Peyer's patch (tissue), 4 donors: ENCODE measurements around the gene KBTBD7. TPM values are rescaled to one million over a fixed set of nuclear protein-coding genes. Genes with fewer than 3 reads are reported as not detected.

ENCODE experiments used
- DNase-seq, 3 donors: peaks; one replicate each; pipeline ENCODE4 v3.0.0-alpha.2; 2017 to 2019
- H3K27ac ChIP-seq, 4 donors: fragments of 200-600 bp; sonication (generic); one replicate each; pipeline ENCODE4 v1.5.1; 2016 to 2019
- H3K27me3 ChIP-seq, 2 donors: fragments of 200-600 bp; sonication (generic); one replicate each; pipeline ENCODE4 v1.5.1; 2019
- H3K36me3 ChIP-seq, 3 donors: fragments of 200-600 bp; sonication (generic); one replicate each; pipeline ENCODE4 v1.5.1; 2016 to 2019
- H3K4me1 ChIP-seq, 4 donors: fragments of 200-600 bp; sonication (generic); one replicate each; pipeline ENCODE4 v1.5.1; 2016 to 2019
- H3K4me3 ChIP-seq, 4 donors: fragments of 200-600 bp; sonication (generic); 1 replicate in 3 of 4; 2 replicates in 1 of 4; pipeline ENCODE4 v1.5.1; 2016 to 2019; ENCODE audit warnings: mild to moderate bottlenecking in 1 of 4
- H3K9me3 ChIP-seq, 4 donors: fragments of 200-600 bp; sonication (generic); one replicate each; pipeline ENCODE4 v1.5.1; 2016 to 2019; ENCODE audit warnings: mild to moderate bottlenecking in 1 of 4
- CTCF ChIP-seq, 6 experiments: fragments of 450-650 bp in 4 of 6; fragments of 200-600 bp in 2 of 6; sonication (generic) in 1 of 6; IDR thresholded peaks; one replicate each; pipeline ENCODE4 v1.5.1; 2017 to 2019; ENCODE audit warnings: antibody characterized with exemption in 6 of 6, mild to moderate bottlenecking in 3 of 6, moderate library complexity in 1 of 6
- POLR2A ChIP-seq, 2 donors: fragments of 450-650 bp; IDR thresholded peaks; one replicate each; pipeline ENCODE4 v1.5.1; 2017; ENCODE audit warnings: antibody characterized with exemption in 2 of 2, mild to moderate bottlenecking in 2 of 2, moderate library complexity in 2 of 2
- total RNA-seq, 4 donors: library from RNA; depleted of rRNA; stranded (reverse); fragments of >200 nt; gene quantifications; one replicate each; pipeline ENCODE4 v1.1.0, GENCODE V29; 2016

Gene KBTBD7
- total RNA-seq, 4 donors from 2014 or later: 3.3 to 6.7 (median 5.8) TPM

- Histone ChIP-seq H3K27me3 (no peaks in the 10 kb centered on the region), H3K27ac (no peak overlapping the region), H3K9me3 (no peaks in the 10 kb centered on the region), H3K4me3 (no peak overlapping the region), H3K36me3 (peaks cover 0 to 18% (median 0%) of the 10 kb centered on the region in 3 donors), H3K4me1 (no peaks in the 10 kb centered on the region)
- TF ChIP-seq CTCF (IDR thresholded peaks at IDR 0.05) (no peak), POLR2A (IDR thresholded peaks at IDR 0.05) (no peak)
- DNase-seq: peak in 1 of 3 donors; percentile 70
Measured at GRCh38 chr13:41231786-41232185, 37.4 kb upstream of the KBTBD7 start.

GRCh38 chr13:41231025-41231677 lies 36.8 kb upstream of the KBTBD7 start:
- peaks cover 0 to 24% (median 0%) of the 10 kb centered on the region in 3 donors for H3K36me3 ChIP-seq
- no peaks in the 10 kb centered on the region for H3K27me3 ChIP-seq
- no peaks in the 10 kb centered on the region for H3K9me3 ChIP-seq
- TF ChIP-seq POLR2A (IDR thresholded peaks at IDR 0.05) (no peak), CTCF (IDR thresholded peaks at IDR 0.05) (no peak)
- no peak overlapping the region for H3K27ac ChIP-seq
- H3K4me3 ChIP-seq: no peak overlapping the region
- no peak for DNase-seq
- no peaks in the 10 kb centered on the region for H3K4me1 ChIP-seq

GRCh38 chr13:41229356-41229755 lies 35.0 kb upstream of the KBTBD7 start:
- peaks cover 0 to 26% (median 0%) of the 10 kb centered on the region in 3 donors for H3K36me3 ChIP-seq
- H3K4me3 ChIP-seq: no peak overlapping the region
- no peaks in the 10 kb centered on the region for H3K27me3 ChIP-seq
- TF ChIP-seq POLR2A (IDR thresholded peaks at IDR 0.05) (no peak), CTCF (IDR thresholded peaks at IDR 0.05) (no peak)
- no peaks in the 10 kb centered on the region for H3K9me3 ChIP-seq
- no peak for DNase-seq
- H3K4me1 ChIP-seq: no peaks in the 10 kb centered on the region
- no peak overlapping the region for H3K27ac ChIP-seq

- H3K36me3 ChIP-seq: peaks cover 0 to 12% (median 0%) of the 10 kb centered on the region in 3 donors
- H3K4me1 ChIP-seq: no peaks in the 10 kb centered on the region
- no peak for DNase-seq
- no peaks in the 10 kb centered on the region for H3K9me3 ChIP-seq
- no peak overlapping the region for H3K27ac ChIP-seq
- H3K27me3 ChIP-seq: no peaks in the 10 kb centered on the region
- TF ChIP-seq POLR2A (IDR thresholded peaks at IDR 0.05) (no peak), CTCF (IDR thresholded peaks at IDR 0.05) (no peak)
- no peak overlapping the region for H3K4me3 ChIP-seq
Measured at GRCh38 chr13:41224113-41225110, 30.0 kb upstream of the KBTBD7 start.

- Histone ChIP-seq H3K27me3 (no peaks in the 10 kb centered on the region), H3K27ac (no peak overlapping the region), H3K9me3 (no peaks in the 10 kb centered on the region), H3K4me3 (no peak overlapping the region), H3K4me1 (no peaks in the 10 kb centered on the region), H3K36me3 (peaks cover 0 to 9% (median 0%) of the 10 kb centered on the region in 3 donors)
- DNase-seq: peak in 2 of 3 donors; percentile 51 to 78
- peak; percentile 69 to 83 (median 80) for TF ChIP-seq CTCF (IDR thresholded peaks at IDR 0.05)
- TF ChIP-seq POLR2A (IDR thresholded peaks at IDR 0.05): no peak
Measured at GRCh38 chr13:41222259-41222852, 28.0 kb upstream of the KBTBD7 start.
